ENCODE results near the gene ORAI1. TPM values are rescaled to one million over a fixed set of nuclear protein-coding genes. Genes with fewer than 3 reads are reported as not detected.
"Not testable (repeated sequence)": the region's sequence is repeated elsewhere in the genome, so short reads cannot be mapped to it uniquely, and the experiment has no call there.

Gene ORAI1
- total RNA-seq, 4 donors from 2014 or later = 7.5 to 9.1 (median 8.2) TPM

- Histone ChIP-seq H3K9me3 (no peaks in the 10 kb centered on the region), H3K4me1 (peaks cover 18 to 58% (median 39%) of the 10 kb centered on the region in 4 donors), H3K27me3 (no peaks in the 10 kb centered on the region), H3K36me3 (no peaks in the 10 kb centered on the region), H3K4me3 (peak within 1 kb of the TSS; percentile 59 to 80 (median 64)), H3K27ac (peak within 1 kb of the TSS; percentile 88 to 90 (median 89))
- intact Hi-C loops (cut with DNase I; ENCODE audit: low total_unique reads) (no loop called here), in situ Hi-C loops (cut with MboI; ENCODE audit: low pct_ligation_motif_present in 1 of 4, low pct_unique_long_range_greater_than_20kb in 1 of 4, low sequenced_read_pairs in 3 of 4) (no loop called here)
- peak; percentile 24 for DNase-seq
- WGBS, 2 donors (ENCODE audit: low coverage in 1 of 2) = 42 to 47% methylated on average over 7 to 23 of the region's 23 CpGs
- TF ChIP-seq CTCF (IDR thresholded peaks at IDR 0.05) = no peak
- TF ChIP-seq POLR2A (IDR thresholded peaks at IDR 0.05) = no peak
- TF ChIP-seq EP300 (IDR thresholded peaks at IDR 0.05; ENCODE audit: low read depth) = no peak
- TF ChIP-seq POLR2AphosphoS5 (IDR thresholded peaks at IDR 0.05) = no peak
These were observed 45.2 kb upstream of the ORAI1 start, which contains the start of gene KDM2B for GRCh38 chr12:121580959-121581685. KDM2B (minus strand) TSS chr12:121581023; CDS start chr12:121580911, 112 bp downstream.

- Histone ChIP-seq H3K27ac (peak overlapping the region; percentile 88 to 90 (median 89)), H3K9me3 (no peaks in the 10 kb centered on the region), H3K4me1 (peaks cover 18 to 51% (median 35%) of the 10 kb centered on the region in 4 donors), H3K36me3 (no peaks in the 10 kb centered on the region), H3K4me3 (peak overlapping the region in 1 of 4 donors; percentile 80), H3K27me3 (no peaks in the 10 kb centered on the region)
- TF ChIP-seq POLR2AphosphoS5 (IDR thresholded peaks at IDR 0.05) (peak; percentile 29 to 73 (median 37)), POLR2A (IDR thresholded peaks at IDR 0.05) (no peak)
- WGBS, 2 donors (ENCODE audit: low coverage in 1 of 2) = 28 to 42% methylated on average over 5 to 17 of the region's 17 CpGs
- in situ Hi-C loops (cut with MboI; ENCODE audit: low pct_ligation_motif_present in 1 of 4, low pct_unique_long_range_greater_than_20kb in 1 of 4, low sequenced_read_pairs in 3 of 4) (no loop called here), intact Hi-C loops (cut with DNase I; ENCODE audit: low total_unique reads) (no loop called here)
- peak; percentile 25 for DNase-seq
These were observed 44.5 kb upstream of the ORAI1 start for GRCh38 chr12:121581686-121582429.

GRCh38 chr12:121582583-121583333 lies 43.6 kb upstream of the ORAI1 start:
- DNase-seq = no peak
- TF ChIP-seq EP300 (IDR thresholded peaks at IDR 0.05; ENCODE audit: low read depth) (no peak), CTCF (IDR thresholded peaks at IDR 0.05) (no peak), POLR2A (IDR thresholded peaks at IDR 0.05) (no peak), POLR2AphosphoS5 (IDR thresholded peaks at IDR 0.05) (no peak)
- intact Hi-C loops (cut with DNase I; ENCODE audit: low total_unique reads) (no loop called here), in situ Hi-C loops (cut with MboI; ENCODE audit: low pct_ligation_motif_present in 1 of 4, low pct_unique_long_range_greater_than_20kb in 1 of 4, low sequenced_read_pairs in 3 of 4) (no loop called here)
- H3K4me3 ChIP-seq = no peak overlapping the region
- peak overlapping the region; percentile 88 to 90 (median 89) for H3K27ac ChIP-seq
- peaks cover 12 to 42% (median 28%) of the 10 kb centered on the region in 4 donors for H3K4me1 ChIP-seq
- no peaks in the 10 kb centered on the region for H3K36me3 ChIP-seq
- no peaks in the 10 kb centered on the region for H3K9me3 ChIP-seq
- 65 to 75% methylated on average over 5 to 13 of the region's 13 CpGs for WGBS, 2 donors (ENCODE audit: low coverage in 1 of 2)
- no peaks in the 10 kb centered on the region for H3K27me3 ChIP-seq

- not testable (repeated sequence) for DNase-seq, H3K27ac ChIP-seq
These were observed 43.0 kb upstream of the ORAI1 start for GRCh38 chr12:121583334-121583661.

GRCh38 chr12:121584885-121585284 lies 41.4 kb upstream of the ORAI1 start:
- DNase-seq; H3K36me3 ChIP-seq; intact Hi-C loops (cut with DNase I; ENCODE audit: low total_unique reads); H3K4me3 ChIP-seq; H3K27ac ChIP-seq; H3K9me3 ChIP-seq; in situ Hi-C loops (cut with MboI; ENCODE audit: low pct_ligation_motif_present in 1 of 4, low pct_unique_long_range_greater_than_20kb in 1 of 4, low sequenced_read_pairs in 3 of 4); H3K27me3 ChIP-seq: not testable (repeated sequence)
- 97% methylated on average over 5 to 6 of the region's 6 CpGs for WGBS, 2 donors (ENCODE audit: low coverage in 1 of 2)
- H3K4me1 ChIP-seq = peaks cover 4 to 29% (median 14%) of the 10 kb centered on the region in 4 donors

More at GRCh38 chr12:121583334-121583661, 43.0 kb upstream of the ORAI1 start:
- H3K4me1 ChIP-seq = peaks cover 7 to 37% (median 22%) of the 10 kb centered on the region in 4 donors
- H3K9me3 ChIP-seq; H3K36me3 ChIP-seq; in situ Hi-C loops (cut with MboI; ENCODE audit: low pct_ligation_motif_present in 1 of 4, low pct_unique_long_range_greater_than_20kb in 1 of 4, low sequenced_read_pairs in 3 of 4); H3K4me3 ChIP-seq; intact Hi-C loops (cut with DNase I; ENCODE audit: low total_unique reads); H3K27me3 ChIP-seq: not testable (repeated sequence)
- 74 to 100% methylated on average over 1 to 2 of the region's 2 CpGs for WGBS, 2 donors (ENCODE audit: low coverage in 1 of 2)
